H1 (cell line): ENCODE measurements around the gene CEP78. TPM values are rescaled to one million over a fixed set of nuclear protein-coding genes. Genes with fewer than 3 reads are reported as not detected.

ENCODE experiments used
- CTCF ChIA-PET: fragments of 300-600 bp; sonication (Branson Sonifier 250); formaldehyde crosslinking; loops from one replicate; lab custom pipeline; 2021; ENCODE audit not compliant: partially characterized antibody; lab: Charles Lee
- POLR2A ChIA-PET: fragments of 300-600 bp; sonication (Branson Sonifier 250); formaldehyde crosslinking; loops from one replicate; lab custom pipeline; 2021; ENCODE audit warnings: inconsistent platforms; ENCODE audit not compliant: partially characterized antibody; lab: Charles Lee
- DNase-seq, 2 experiments: peaks; one replicate each; pipeline versions ENCODE4 v3.0.0 to v3.0.0-alpha.2; 2010 to 2022; ENCODE audit warnings: low spot score in 2 of 2, low read depth in 1 of 2, mixed read lengths in 1 of 2
- FAIRE-seq: peaks from 2 replicates; lab custom pipeline; 2011; peaks lifted over from hg19 to GRCh38; lab: Jason Lieb, UNC
- H2AFZ ChIP-seq: 2 replicates; pipeline ENCODE4 v1.8.1; 2012; ENCODE audit warnings: low read length, inconsistent platforms
- H2AK5ac ChIP-seq: 2 replicates; pipeline ENCODE4 v1.6.1; 2013; ENCODE audit warnings: low read depth, low read length
- H2BK120ac ChIP-seq: replicated peaks from 2 replicates; pipeline ENCODE3; 2013; ENCODE audit warnings: low read depth, low read length, inconsistent platforms
- H2BK12ac ChIP-seq: 2 replicates; pipeline ENCODE4 v1.6.1; 2013; ENCODE audit warnings: low read depth, low read length
- H2BK15ac ChIP-seq: 2 replicates; pipeline ENCODE4 v1.6.1; 2013; ENCODE audit warnings: low read length
- H2BK20ac ChIP-seq: 2 replicates; pipeline ENCODE4 v1.6.1; 2013; ENCODE audit warnings: low read length
- H2BK5ac ChIP-seq: 2 replicates; pipeline ENCODE4 v1.6.1; 2013; ENCODE audit warnings: low read depth, low read length
- H3K14ac ChIP-seq: 2 replicates; pipeline ENCODE4 v1.6.1; 2013; ENCODE audit warnings: inconsistent platforms; ENCODE audit not compliant: insufficient read length
- H3K18ac ChIP-seq: 2 replicates; pipeline ENCODE4 v1.6.1; 2013; ENCODE audit warnings: low read length; ENCODE audit errors: extremely low read depth
- H3K23ac ChIP-seq: 2 replicates; pipeline ENCODE4 v1.6.1; 2013; ENCODE audit warnings: inconsistent platforms; ENCODE audit not compliant: insufficient read length
- H3K23me2 ChIP-seq: 2 replicates; pipeline ENCODE4 v1.6.1; 2013; ENCODE audit warnings: low read depth, low read length
- H3K27ac ChIP-seq: 2 replicates; pipeline ENCODE4 v1.6.1; 2011; ENCODE audit warnings: low read depth, low read length, inconsistent platforms
- H3K27me3 ChIP-seq, 4 experiments: replicated peaks in 1 of 4; 1 replicate in 1 of 4; 2 replicates in 3 of 4; pipeline versions ENCODE4 v1.6.1 to v1.8.1; 2011 to 2013; ENCODE audit warnings: low read length in 3 of 4, mild to moderate bottlenecking in 3 of 4, inconsistent platforms in 2 of 4, mixed read lengths in 2 of 4, moderate library complexity in 1 of 4; ENCODE audit not compliant: control insufficient read depth in 3 of 4, insufficient read depth in 3 of 4; ENCODE audit errors: extremely low read depth in 1 of 4
- H3K36me3 ChIP-seq, 4 experiments: 2 replicates each; pipeline versions ENCODE4 v1.6.1 to v1.8.1; 2011 to 2013; ENCODE audit warnings: mild to moderate bottlenecking in 4 of 4, low read length in 3 of 4, moderate library complexity in 2 of 4, control low read depth in 1 of 4, inconsistent platforms in 1 of 4; ENCODE audit not compliant: insufficient read depth in 4 of 4, control insufficient read depth in 2 of 4
- H3K4ac ChIP-seq: replicated peaks from 2 replicates; pipeline ENCODE3; 2013; ENCODE audit warnings: low read length, low read depth, mixed read lengths, inconsistent platforms; ENCODE audit not compliant: insufficient read length
- H3K4me1 ChIP-seq, 4 experiments: replicated peaks in 1 of 4; 1 replicate in 1 of 4; 2 replicates in 3 of 4; pipeline versions ENCODE4 v1.6.1 to v1.8.1; 2011 to 2013; ENCODE audit warnings: low read length in 3 of 4, inconsistent platforms in 2 of 4, mixed read lengths in 1 of 4; ENCODE audit not compliant: insufficient read depth in 4 of 4, control insufficient read depth in 3 of 4
- H3K4me2 ChIP-seq, 2 experiments: 2 replicates each; pipeline versions ENCODE4 v1.6.1 to v1.8.1; 2011 to 2013; ENCODE audit warnings: low read depth in 2 of 2, low read length in 2 of 2, control low read depth in 1 of 2, inconsistent platforms in 1 of 2, mild to moderate bottlenecking in 1 of 2; ENCODE audit not compliant: insufficient read depth in 1 of 2
- H3K4me3 ChIP-seq, 4 experiments: fragments of 200-600, 300-600 bp in 1 of 4; sonication (generic), shearing (Covaris generic), sonication (Bioruptor Twin) in 1 of 4; 2 replicates each; pipeline versions ENCODE4 v1.5.1 to v1.8.1; 2011 to 2016; ENCODE audit warnings: low read length in 4 of 4, low read depth in 3 of 4, control low read depth in 2 of 4, inconsistent platforms in 2 of 4, mild to moderate bottlenecking in 2 of 4, mixed read lengths in 1 of 4, moderate library complexity in 1 of 4; ENCODE audit not compliant: insufficient read depth in 2 of 4; ENCODE audit errors: extremely low read depth in 1 of 4
- H3K56ac ChIP-seq: replicated peaks from 2 replicates; pipeline ENCODE3; 2013; ENCODE audit warnings: low read depth, mild to moderate bottlenecking, mixed read lengths, low read length, inconsistent platforms; ENCODE audit not compliant: insufficient read length
- H3K79me1 ChIP-seq: 2 replicates; pipeline ENCODE4 v1.6.1; 2013; ENCODE audit warnings: low read depth, low read length, control low read depth
- H3K79me2 ChIP-seq, 2 experiments: 2 replicates each; pipeline versions ENCODE4 v1.6.1 to v1.8.1; 2012 to 2013; ENCODE audit warnings: low read length in 2 of 2, mild to moderate bottlenecking in 2 of 2, inconsistent platforms in 1 of 2; ENCODE audit not compliant: insufficient read depth in 2 of 2, control insufficient read depth in 1 of 2
- H3K9ac ChIP-seq, 4 experiments: replicated peaks in 1 of 4; 1 replicate in 1 of 4; 2 replicates in 3 of 4; pipeline versions ENCODE4 v1.6.1 to v1.8.1; 2011 to 2013; ENCODE audit warnings: low read depth in 3 of 4, low read length in 3 of 4, control low read depth in 2 of 4, mild to moderate bottlenecking in 2 of 4, moderate library complexity in 2 of 4, inconsistent platforms in 1 of 4; ENCODE audit errors: extremely low read depth in 1 of 4
- H3K9me3 ChIP-seq, 2 experiments: 2 replicates each; pipeline versions ENCODE4 v1.6.1 to v1.8.1; 2012 to 2013; ENCODE audit warnings: mild to moderate bottlenecking in 2 of 2, moderate library complexity in 2 of 2, control low read depth in 1 of 2, inconsistent platforms in 1 of 2, low read depth in 1 of 2, low read length in 1 of 2, mixed read lengths in 1 of 2; ENCODE audit not compliant: insufficient read depth in 2 of 2
- H4K20me1 ChIP-seq, 2 experiments: replicated peaks in 1 of 2; 2 replicates each; pipeline versions ENCODE3 to v1.8.1; 2011 to 2013; ENCODE audit warnings: inconsistent platforms in 2 of 2, low read length in 2 of 2, mild to moderate bottlenecking in 1 of 2; ENCODE audit not compliant: insufficient read depth in 2 of 2, control insufficient read depth in 1 of 2
- H4K5ac ChIP-seq: 2 replicates; pipeline ENCODE4 v1.6.1; 2013; ENCODE audit warnings: low read length, low read depth, mixed read lengths, inconsistent platforms; ENCODE audit not compliant: insufficient read length
- H4K8ac ChIP-seq: 2 replicates; pipeline ENCODE4 v1.8.0; 2013; ENCODE audit warnings: mild to moderate bottlenecking, moderate library complexity, low read length, inconsistent platforms; ENCODE audit not compliant: insufficient read depth; ENCODE audit errors: extremely low read depth
- H4K91ac ChIP-seq: replicated peaks from 2 replicates; pipeline ENCODE3; 2013; ENCODE audit warnings: low read length, mixed read lengths, inconsistent platforms; ENCODE audit not compliant: insufficient read length
- FOSL1 ChIP-seq: IDR thresholded peaks from 2 replicates; pipeline ENCODE4 v1.6.1; 2011; ENCODE audit warnings: mild to moderate bottlenecking, low read depth, low read length, moderate library complexity; ENCODE audit not compliant: insufficient read depth
- POLR2A ChIP-seq, 2 experiments: IDR thresholded peaks; 1 replicate in 1 of 2; 2 replicates in 1 of 2; pipeline ENCODE4 v1.6.1; 2011; ENCODE audit warnings: low read depth in 2 of 2, low read length in 2 of 2, mild to moderate bottlenecking in 2 of 2; ENCODE audit errors: control extremely low read depth in 1 of 2
- WGBS, 2 experiments: shearing (Covaris generic) in 1 of 2; methylation state at CpG; one replicate each; pipeline versions ENCODE4 v1.1.6 to v1.1.7; 2013 to 2015; ENCODE audit warnings: low lambda C conversion rate in 2 of 2, mixed read lengths in 2 of 2, inconsistent platforms in 1 of 2, low coverage in 1 of 2, missing lambda C conversion rate in 1 of 2; ENCODE audit not compliant: insufficient replicate concordance in 2 of 2, insufficient coverage in 1 of 2, insufficient read length in 1 of 2; ENCODE audit errors: extremely low coverage in 1 of 2, missing lambda C conversion rate in 1 of 2; 5-methylcytosine and 5-hydroxymethylcytosine counted together
- polyA plus RNA-seq, 7 experiments: library from polyadenylated mRNA; depleted of rRNA in 3 of 7; stranded (reverse) in 5 of 7; unstranded in 2 of 7; fragments of >200 nt in 5 of 7; fragments of 200-250 nt in 2 of 7; gene quantifications; 1 replicate in 5 of 7; 2 replicates in 1 of 7; 4 replicates in 1 of 7; pipeline versions ENCODE4 v1.2.1 to v1.2.3, GENCODE V29; 2011 to 2013; ENCODE audit warnings: missing spikeins in 2 of 7, mixed read lengths in 2 of 7
- total RNA-seq: library from RNA; stranded (reverse); fragmentation: NEBNext Ultra II Directional; extraction: Animal tissue kit (Norgen Biotek cat#: 25700); gene quantifications from 2 replicates; pipeline ENCODE4 v1.2.1, GENCODE V29; 2021

CEP78 gene
- total and polyA plus RNA-seq, 2 of the 8 experiments (the other 6 are each of a cell fraction or from before 2014, with no cell fraction given): 10.3 to 40.9 TPM

- 95% methylated on average over 6 of the region's 6 CpGs; no CpG with 5 or more reads in 1 of the 2 experiments for WGBS, 2 experiments
These were observed 73.2 kb downstream of the CEP78 start for GRCh38 chr9:78309066-78309465.

More at GRCh38 chr9:78309066-78309465, 73.2 kb downstream of the CEP78 start:
- Histone ChIP-seq H4K5ac (no peak overlapping the region), H3K56ac (no peak overlapping the region), H2AK5ac (no peak overlapping the region), H3K14ac (no peak overlapping the region), H4K91ac (no peak overlapping the region), H2BK12ac (no peak overlapping the region), H3K9me3 (no peaks in the 10 kb centered on the region; a peak in 1 of 4 replicates), H3K23me2 (no peaks in the 10 kb centered on the region), H3K9ac (no peak overlapping the region), H4K20me1 (peaks cover 20 to 23% of the 10 kb centered on the region in 2 experiments), H3K4me3 (no peak overlapping the region), H3K18ac (no peak overlapping the region), H3K4ac (no peak overlapping the region), H3K79me1 (peaks cover 3% of the 10 kb centered on the region; the same call in 1 of the 2 replicates), H3K23ac (no peak overlapping the region), H3K4me2 (no peak overlapping the region), H2BK120ac (no peak overlapping the region), H3K36me3 (peaks cover 51 to 100% (median 85%) of the 10 kb centered on the region in 4 experiments), H2AFZ (no peak overlapping the region), H3K4me1 (no peaks in the 10 kb centered on the region), H2BK15ac (no peak overlapping the region), H3K27me3 (no peaks in the 10 kb centered on the region), H2BK5ac (no peak overlapping the region), H2BK20ac (no peak overlapping the region), H3K27ac (no peak overlapping the region), H3K79me2 (peaks cover 0 to 74% of the 10 kb centered on the region in 2 experiments; a peak in 2 of 4 replicates), H4K8ac (no peak overlapping the region)
- FAIRE-seq: no peak
- TF ChIP-seq POLR2A (IDR thresholded peaks at IDR 0.05; ENCODE audit: control extremely low read depth in 1 of 2, low read depth in 2 of 2, low read length in 2 of 2) (peak; percentile 30 to 34; a peak in 1 of 3 replicates), FOSL1 (no peak)
- no peak for DNase-seq
- POLR2A ChIA-PET: interaction anchor here (0.7 to 27.8 kb wide), 12 partner anchors 0 to 648 kb away, joined by 3 to 936 read pairs (median 4); partner anchors contain the start of gene PSAT1
- CTCF ChIA-PET: interaction anchor here (0.8 to 1.6 kb wide), 4 partner anchors 9 to 48 kb away, joined by 3 to 5 read pairs (median 4); no protein-coding TSS in a partner anchor
